Keratinocyte (primary cell): Measurements from ENCODE around the gene PPEF1. TPM values are rescaled to one million over a fixed set of nuclear protein-coding genes. Genes with fewer than 3 reads are reported as not detected.

ENCODE experiments used
- DNase-seq: peaks from one replicate; pipeline ENCODE4 v3.0.0-alpha.2; 2011; ENCODE audit warnings: low read depth, missing footprints, low spot score
- FAIRE-seq: peaks from 2 replicates; lab custom pipeline; 2011; peaks lifted over from hg19 to GRCh38; lab: Jason Lieb, UNC
- H2AFZ ChIP-seq: 2 replicates; pipeline ENCODE4 v1.6.0; 2012; ENCODE audit warnings: low read length, control low read depth, inconsistent platforms; ENCODE audit not compliant: control insufficient read depth
- H3K27ac ChIP-seq: 2 replicates; pipeline ENCODE4 v1.5.1; 2011; ENCODE audit warnings: low read length; ENCODE audit not compliant: control insufficient read depth, insufficient read depth
- H3K27me3 ChIP-seq: 3 replicates; pipeline ENCODE4 v1.6.0; 2011; ENCODE audit warnings: low read length; ENCODE audit not compliant: control insufficient read depth, insufficient read depth; ENCODE audit errors: extremely low read depth
- H3K36me3 ChIP-seq, 2 experiments: 2 replicates in 1 of 2; 3 replicates in 1 of 2; pipeline ENCODE4 v1.5.1; 2011; ENCODE audit warnings: low read length in 2 of 2, mild to moderate bottlenecking in 1 of 2; ENCODE audit not compliant: control insufficient read depth in 2 of 2, insufficient read depth in 2 of 2; ENCODE audit errors: extremely low read depth in 1 of 2
- H3K4me1 ChIP-seq: 3 replicates; pipeline ENCODE4 v1.5.1; 2011; ENCODE audit warnings: low read length; ENCODE audit not compliant: control insufficient read depth, insufficient read depth; ENCODE audit errors: extremely low read depth
- H3K4me2 ChIP-seq: 3 replicates; pipeline ENCODE4 v1.6.0; 2011; ENCODE audit warnings: low read depth, low read length; ENCODE audit not compliant: control insufficient read depth, insufficient read depth; ENCODE audit errors: extremely low read depth
- H3K4me3 ChIP-seq, 3 experiments: fragments of 200-600 bp in 1 of 3; sonication (generic) in 1 of 3; 2 replicates in 2 of 3; 3 replicates in 1 of 3; pipeline ENCODE4 v1.5.1; 2011 to 2016; ENCODE audit warnings: low read length in 3 of 3, mild to moderate bottlenecking in 3 of 3, control low read depth in 2 of 3, inconsistent platforms in 1 of 3, low read depth in 1 of 3, mixed read lengths in 1 of 3, mixed run types in 1 of 3, moderate library complexity in 1 of 3; ENCODE audit not compliant: control insufficient read depth in 2 of 3, insufficient read depth in 2 of 3; ENCODE audit errors: extremely low read depth in 1 of 3
- H3K79me2 ChIP-seq: 2 replicates; pipeline ENCODE4 v1.6.0; 2012; ENCODE audit warnings: low read length; ENCODE audit not compliant: control insufficient read depth, insufficient read depth
- H3K9ac ChIP-seq: 3 replicates; pipeline ENCODE4 v1.6.0; 2011; ENCODE audit warnings: low read length; ENCODE audit not compliant: control insufficient read depth, insufficient read depth; ENCODE audit errors: extremely low read depth
- H3K9me1 ChIP-seq: 3 replicates; pipeline ENCODE4 v1.6.0; 2011; ENCODE audit warnings: low read length; ENCODE audit not compliant: control insufficient read depth, insufficient read depth; ENCODE audit errors: extremely low read depth
- H3K9me3 ChIP-seq: 2 replicates; pipeline ENCODE4 v1.5.1; 2012; ENCODE audit warnings: low read depth, low read length; ENCODE audit not compliant: control insufficient read depth
- H4K20me1 ChIP-seq: 3 replicates; pipeline ENCODE4 v1.6.0; 2011; ENCODE audit warnings: low read length; ENCODE audit not compliant: control insufficient read depth, insufficient read depth; ENCODE audit errors: extremely low read depth
- CTCF ChIP-seq, 3 experiments: IDR thresholded peaks in 1 of 3; conservative IDR thresholded peaks in 1 of 3; optimal IDR thresholded peaks in 1 of 3; 2 replicates in 2 of 3; 3 replicates in 1 of 3; pipeline versions ENCODE3 to v1.5.1; 2011; ENCODE audit warnings: low read length in 3 of 3, mild to moderate bottlenecking in 3 of 3, moderate library complexity in 2 of 3, control low read depth in 1 of 3, inconsistent platforms in 1 of 3; ENCODE audit not compliant: insufficient read depth in 2 of 3; ENCODE audit errors: extremely low read depth in 1 of 3
- EZH2 ChIP-seq: IDR thresholded peaks from one replicate; pipeline ENCODE4 v1.6.1; 2012; ENCODE audit warnings: inconsistent platforms, mild to moderate bottlenecking, low read length, moderate library complexity
- dilution Hi-C: fragments of 300-500 bp; cut with MboI; formaldehyde crosslinking; loops from one replicate; pipeline ENCODE4 v1.7.0; 2020; ENCODE audit warnings: low sequenced_read_pairs; ENCODE audit not compliant: extremely low pct_ligation_motif_present
- polyA plus RNA-seq, 5 experiments: library from polyadenylated mRNA; depleted of rRNA in 3 of 5; stranded (reverse) in 3 of 5; stranded (forward) in 1 of 5; unstranded in 1 of 5; fragments of >200 nt; gene quantifications; 1 replicate in 1 of 5; 2 replicates in 3 of 5; 3 replicates in 1 of 5; pipeline versions ENCODE4 v1.2.1 to v1.2.3, GENCODE V29; 2011 to 2012; ENCODE audit warnings: missing spikeins in 2 of 5, low read depth in 1 of 5, low replicate concordance in 1 of 5

The PPEF1 gene
- polyA plus RNA-seq, 1 donor (not counting 4 experiments of a cell fraction or from before 2014, with no cell fraction given): not detected

GRCh38 chrX:18789916-18790315 is 82.5 kb downstream of the PPEF1 start:
- no peak for FAIRE-seq
- H3K79me2 ChIP-seq: no peaks in the 10 kb centered on the region
- no peaks in the 10 kb centered on the region for H4K20me1 ChIP-seq
- H3K9me1 ChIP-seq: no peaks in the 10 kb centered on the region
- H3K36me3 ChIP-seq: no peaks in the 10 kb centered on the region
- TF ChIP-seq CTCF (optimal IDR thresholded peaks at IDR 0.05 in 1 of 3, IDR thresholded peaks at IDR 0.05 in 1 of 3, conservative IDR thresholded peaks at IDR 0.05 in 1 of 3; ENCODE audit: extremely low read depth in 1 of 3, insufficient read depth in 2 of 3, low read length in 3 of 3) (no peak), EZH2 (no peak)
- no peak overlapping the region for H3K4me2 ChIP-seq
- H3K9ac ChIP-seq: no peak overlapping the region
- no peak overlapping the region for H3K4me3 ChIP-seq
- no peaks in the 10 kb centered on the region for H3K9me3 ChIP-seq
- H3K27ac ChIP-seq: no peak overlapping the region
- no peaks in the 10 kb centered on the region for H3K4me1 ChIP-seq
- no peak overlapping the region for H2AFZ ChIP-seq
- DNase-seq: no peak
- H3K27me3 ChIP-seq: no peaks in the 10 kb centered on the region
- dilution Hi-C loops: no loop called here

- H3K9me1 ChIP-seq: no peaks in the 10 kb centered on the region
- no peak for DNase-seq
- no peaks in the 10 kb centered on the region for H4K20me1 ChIP-seq
- no peak overlapping the region for H3K9ac ChIP-seq
- TF ChIP-seq CTCF (optimal IDR thresholded peaks at IDR 0.05 in 1 of 3, IDR thresholded peaks at IDR 0.05 in 1 of 3, conservative IDR thresholded peaks at IDR 0.05 in 1 of 3; ENCODE audit: extremely low read depth in 1 of 3, insufficient read depth in 2 of 3, low read length in 3 of 3): no peak
- TF ChIP-seq EZH2: no peak
- no peak overlapping the region for H2AFZ ChIP-seq
- H3K4me2 ChIP-seq: no peak overlapping the region
- no peaks in the 10 kb centered on the region for H3K27me3 ChIP-seq
- FAIRE-seq: no peak
- no peaks in the 10 kb centered on the region for H3K36me3 ChIP-seq
- no peak overlapping the region for H3K27ac ChIP-seq
- no peaks in the 10 kb centered on the region for H3K4me1 ChIP-seq
- dilution Hi-C loops: no loop called here
- H3K9me3 ChIP-seq: no peaks in the 10 kb centered on the region
- H3K79me2 ChIP-seq: no peaks in the 10 kb centered on the region
- no peak overlapping the region for H3K4me3 ChIP-seq
Observed at GRCh38 chrX:18792828-18793227, 85.4 kb downstream of the PPEF1 start.
